Measurements from ENCODE around the gene CASKIN1. TPM values are rescaled to one million over a fixed set of nuclear protein-coding genes. Genes with fewer than 3 reads are reported as not detected.

CASKIN1 gene
- total and polyA plus RNA-seq, 2 of the 8 experiments (the other 6 are each of a cell fraction or from before 2014, with no cell fraction given): 1.2 to 6.4 TPM

- no peak for TF ChIP-seq KDM4A (IDR thresholded peaks at IDR 0.05; ENCODE audit: low read depth, low read length, severe bottlenecking)
- TF ChIP-seq JUND (IDR thresholded peaks at IDR 0.05; ENCODE audit: low read length): no peak
- TF ChIP-seq ZNF274 (IDR thresholded peaks at IDR 0.05; ENCODE audit: borderline replicate concordance, extremely low read depth, low read length): no peak
These were observed 38.8 kb upstream of the CASKIN1 start (continued) for GRCh38 chr16:2235234-2235651.

All from H1 (cell line).